CD14-positive monocyte (primary cell): ENCODE results near the gene PRKD3. TPM values are rescaled to one million over a fixed set of nuclear protein-coding genes. Genes with fewer than 3 reads are reported as not detected.

ENCODE experiments used
- DNase-seq, 3 donors: peaks; one replicate each; pipeline ENCODE4 v3.0.0-alpha.2; 2011 to 2022
- H2AFZ ChIP-seq: 2 replicates; pipeline ENCODE4 v1.6.0; 2012; ENCODE audit warnings: mild to moderate bottlenecking, low read depth, low read length, inconsistent platforms; ENCODE audit not compliant: insufficient read depth, poor library complexity, severe bottlenecking
- H3K27ac ChIP-seq, 2 donors: 1 replicate in 1 of 2; 2 replicates in 1 of 2; pipeline ENCODE4 v1.5.1; 2012 to 2013; ENCODE audit warnings: low read length in 2 of 2, control low read depth in 1 of 2, inconsistent platforms in 1 of 2, low read depth in 1 of 2, mild to moderate bottlenecking in 1 of 2
- H3K27me3 ChIP-seq, 2 donors: one replicate each; pipeline versions ENCODE4 v1.6.0 to v1.6.1; 2011 to 2013; ENCODE audit warnings: low read length in 2 of 2; ENCODE audit not compliant: control insufficient read depth in 2 of 2, insufficient read depth in 2 of 2
- H3K36me3 ChIP-seq, 2 donors: replicated peaks in 1 of 2; 1 replicate in 1 of 2; 2 replicates in 1 of 2; pipeline versions ENCODE4 v1.5.1 to v1.6.1; 2012 to 2013; ENCODE audit warnings: low read length in 2 of 2, control low read depth in 1 of 2, inconsistent platforms in 1 of 2, mild to moderate bottlenecking in 1 of 2; ENCODE audit not compliant: insufficient read depth in 2 of 2, control insufficient read depth in 1 of 2
- H3K4me1 ChIP-seq, 2 donors: 1 replicate in 1 of 2; 2 replicates in 1 of 2; pipeline versions ENCODE4 v1.5.1 to v1.6.1; 2012 to 2013; ENCODE audit warnings: low read length in 2 of 2, control low read depth in 1 of 2, inconsistent platforms in 1 of 2, mild to moderate bottlenecking in 1 of 2, moderate library complexity in 1 of 2; ENCODE audit not compliant: insufficient read depth in 2 of 2, control insufficient read depth in 1 of 2
- H3K4me2 ChIP-seq: replicated peaks from 2 replicates; pipeline ENCODE3; 2012; ENCODE audit warnings: low read length, moderate library complexity, mild to moderate bottlenecking; ENCODE audit not compliant: poor library complexity, severe bottlenecking; ENCODE audit errors: extremely low read depth
- H3K4me3 ChIP-seq, 3 experiments: fragments of 200-600 bp in 1 of 3; sonication (generic) in 1 of 3; replicated peaks in 1 of 3; 1 replicate in 2 of 3; 2 replicates in 1 of 3; pipeline ENCODE4 v1.5.1; 2011 to 2013; ENCODE audit warnings: low read length in 3 of 3, mild to moderate bottlenecking in 3 of 3, control low read depth in 2 of 3, low read depth in 2 of 3, inconsistent platforms in 1 of 3, moderate library complexity in 1 of 3
- H3K79me2 ChIP-seq: 2 replicates; pipeline ENCODE4 v1.6.0; 2012; ENCODE audit warnings: mild to moderate bottlenecking, control low read depth, inconsistent platforms, low read length, moderate library complexity; ENCODE audit not compliant: insufficient read depth
- H3K9ac ChIP-seq: 2 replicates; pipeline ENCODE4 v1.6.0; 2017; ENCODE audit warnings: low read length, mild to moderate bottlenecking; ENCODE audit not compliant: insufficient read depth, poor library complexity, severe bottlenecking
- H3K9me3 ChIP-seq, 2 donors: replicated peaks in 1 of 2; 1 replicate in 1 of 2; 2 replicates in 1 of 2; pipeline versions ENCODE4 v1.5.1 to v1.6.1; 2012 to 2013; ENCODE audit warnings: low read length in 2 of 2, control low read depth in 1 of 2; ENCODE audit not compliant: control insufficient read depth in 1 of 2, insufficient read depth in 1 of 2
- H4K20me1 ChIP-seq: 2 replicates; pipeline ENCODE4 v1.6.0; 2012; ENCODE audit warnings: mild to moderate bottlenecking, low read length, control low read depth, moderate library complexity; ENCODE audit not compliant: insufficient read depth
- H3K27ac Mint-ChIP-seq, 7 donors: one replicate each; pipeline ENCODE4 v1.8.0; 2020; ENCODE audit warnings: mild to moderate bottlenecking in 7 of 7, mixed read lengths in 7 of 7, moderate library complexity in 6 of 7, inconsistent platforms in 2 of 7
- H3K27me3 Mint-ChIP-seq, 3 donors: one replicate each; pipeline ENCODE4 v1.8.0; 2021 to 2022; ENCODE audit warnings: low read depth in 3 of 3, mild to moderate bottlenecking in 3 of 3, mixed read lengths in 3 of 3, moderate library complexity in 3 of 3, inconsistent platforms in 1 of 3
- H3K36me3 Mint-ChIP-seq, 2 donors: one replicate each; pipeline ENCODE4 v1.8.0; 2020; ENCODE audit warnings: mixed read lengths in 2 of 2, inconsistent platforms in 1 of 2, mild to moderate bottlenecking in 1 of 2
- H3K4me1 Mint-ChIP-seq: one replicate; pipeline ENCODE4 v1.8.0; 2020; ENCODE audit warnings: mild to moderate bottlenecking, mixed read lengths
- H3K4me3 Mint-ChIP-seq, 2 donors: one replicate each; pipeline ENCODE4 v1.8.0; 2020; ENCODE audit warnings: mild to moderate bottlenecking in 2 of 2, mixed read lengths in 2 of 2, moderate library complexity in 1 of 2
- H3K9me3 Mint-ChIP-seq, 7 donors: one replicate each; pipeline ENCODE4 v1.8.0; 2020 to 2022; ENCODE audit warnings: mixed read lengths in 7 of 7, mild to moderate bottlenecking in 6 of 7, moderate library complexity in 6 of 7, inconsistent platforms in 2 of 7
- CTCF ChIP-seq: fragments of 200-600 bp; IDR thresholded peaks from one replicate; pipeline ENCODE4 v1.8.0; 2022; ENCODE audit warnings: antibody characterized with exemption, mild to moderate bottlenecking
- WGBS: methylation state at CpG from one replicate; pipeline ENCODE4 v1.1.5; 2013; ENCODE audit warnings: missing lambda C conversion rate; ENCODE audit not compliant: insufficient coverage; 5-methylcytosine and 5-hydroxymethylcytosine counted together
- intact Hi-C, 2 donors: fragments of 100-400 bp; cut with micrococcal nuclease; formaldehyde crosslinking; loops; one replicate each; pipeline versions ENCODE4 v1.15.0 to v1.15.1; 2023
- polyA plus RNA-seq, 3 donors: library from polyadenylated mRNA; depleted of rRNA in 1 of 3; unstranded in 2 of 3; stranded (reverse) in 1 of 3; fragments of 300-500 nt in 2 of 3; fragments of >200 nt in 1 of 3; fragmentation: Illumina TruSeq in 2 of 3; gene quantifications; 1 replicate in 2 of 3; 2 replicates in 1 of 3; pipeline ENCODE4 v1.2.3, GENCODE V29; 2012 to 2021

The PRKD3 gene
- polyA plus RNA-seq, 3 donors = 14.2 to 17.5 (median 16.9) TPM

DNA sequence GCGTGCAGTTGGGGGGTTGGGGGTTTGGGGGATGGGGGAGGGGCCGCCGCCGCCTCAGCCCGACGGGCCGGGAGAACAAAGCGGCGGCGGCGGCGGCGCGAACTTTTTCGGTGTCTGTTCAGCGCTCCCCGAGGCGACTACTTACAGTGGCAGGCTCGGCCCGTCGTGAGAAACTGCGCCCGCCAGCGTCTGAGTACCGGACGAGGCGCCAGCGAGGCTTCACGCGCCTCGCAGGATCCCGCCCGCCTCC is 172 bp downstream of the PRKD3 start:
- Mint-ChIP-seq H3K9me3 (peaks cover 0 to 1% (median 0%) of the 10 kb centered on the region in 7 donors), H3K27ac (peak overlapping the region in 6 of 7 donors; percentile 69 to 88 (median 74)), H3K27me3 (peaks cover 0 to 2% (median 0%) of the 10 kb centered on the region in 3 donors), H3K4me1 (peaks cover 48% of the 10 kb centered on the region), H3K4me3 (peak overlapping the region; percentile 69 to 76), H3K36me3 (no peaks in the 10 kb centered on the region)
- Histone ChIP-seq H3K9ac (peak overlapping the region; percentile 83), H3K36me3 (no peaks in the 10 kb centered on the region), H3K27ac (peak overlapping the region; percentile 29 to 82), H3K79me2 (peaks cover 48% of the 10 kb centered on the region), H3K4me3 (peak overlapping the region; percentile 91 to 97 (median 96)), H3K9me3 (no peaks in the 10 kb centered on the region), H2AFZ (peak overlapping the region; percentile 81), H4K20me1 (peaks cover 7% of the 10 kb centered on the region), H3K4me1 (peaks cover 29 to 54% of the 10 kb centered on the region in 2 donors), H3K27me3 (no peaks in the 10 kb centered on the region), H3K4me2 (peak overlapping the region; percentile 78)
- peak; percentile 54 to 60 (median 57) for DNase-seq
- WGBS = under 1% methylated on average over 28 of the region's 33 CpGs
- no peak for TF ChIP-seq CTCF
- intact Hi-C loops = no loop called here

DNA sequence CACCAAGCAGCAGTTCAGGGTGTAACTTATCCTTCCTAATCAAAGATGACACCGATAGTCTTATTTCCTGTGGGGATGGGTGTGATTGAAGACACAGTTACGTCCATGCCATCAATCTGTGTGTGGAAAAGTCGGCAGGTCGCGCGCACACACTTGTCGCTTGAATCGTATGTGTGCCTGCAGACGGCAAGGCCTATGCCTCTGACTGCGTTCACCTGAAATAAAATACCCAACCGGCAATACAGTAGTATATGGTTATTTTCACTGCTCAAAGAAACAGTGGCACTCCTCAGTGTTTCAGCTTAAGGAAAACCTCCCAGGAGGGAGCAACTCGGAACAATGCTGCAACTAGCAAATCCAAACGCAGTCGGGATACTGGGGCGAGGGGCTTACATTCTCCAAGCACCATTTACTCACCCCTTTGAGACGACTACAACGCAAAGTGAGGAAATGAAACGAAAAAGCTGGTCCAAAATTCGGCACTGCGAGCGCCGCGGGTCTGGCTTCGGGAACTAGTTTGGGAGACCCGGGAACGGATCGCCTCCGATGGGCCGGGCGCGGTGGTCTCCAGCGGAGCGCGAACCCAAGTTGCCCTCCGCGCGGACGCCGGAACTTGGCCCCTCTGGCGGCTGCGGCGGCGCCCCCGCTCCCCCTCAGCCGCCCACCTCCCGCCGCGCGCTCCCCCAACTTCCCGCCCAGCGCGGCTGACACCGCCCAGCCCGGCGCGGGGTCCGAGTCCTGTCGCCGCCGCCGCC is 675 bp downstream of the PRKD3 start:
- Histone ChIP-seq H3K4me1 (peaks cover 34 to 59% of the 10 kb centered on the region in 2 donors), H3K27me3 (no peaks in the 10 kb centered on the region), H3K4me3 (peak overlapping the region; percentile 91 to 97 (median 96)), H3K79me2 (peaks cover 53% of the 10 kb centered on the region), H3K27ac (peak overlapping the region; percentile 66 to 82), H3K36me3 (no peaks in the 10 kb centered on the region), H3K4me2 (peak overlapping the region; percentile 78), H4K20me1 (peaks cover 7% of the 10 kb centered on the region), H3K9me3 (no peaks in the 10 kb centered on the region), H2AFZ (peak overlapping the region; percentile 81), H3K9ac (peak overlapping the region; percentile 83)
- DNase-seq = peak in 1 of 3 donors; percentile 9
- no peak for TF ChIP-seq CTCF
- Mint-ChIP-seq H3K27me3 (peaks cover 0 to 2% (median 0%) of the 10 kb centered on the region in 3 donors), H3K27ac (peak overlapping the region; percentile 83 to 95 (median 90)), H3K4me3 (peak overlapping the region; percentile 91 to 98), H3K36me3 (no peaks in the 10 kb centered on the region), H3K9me3 (peaks cover 0 to 1% (median 0%) of the 10 kb centered on the region in 7 donors), H3K4me1 (peaks cover 53% of the 10 kb centered on the region)
- 0% methylated on average over 33 of the region's 61 CpGs for WGBS
- intact Hi-C loops = no loop called here
